ENCODE results near the gene ASIC4. TPM values are rescaled to one million over a fixed set of nuclear protein-coding genes. Genes with fewer than 3 reads are reported as not detected.

ASIC4 gene
- total RNA-seq, 1 experiment from 2014 or later, result 2.1 TPM

DNA sequence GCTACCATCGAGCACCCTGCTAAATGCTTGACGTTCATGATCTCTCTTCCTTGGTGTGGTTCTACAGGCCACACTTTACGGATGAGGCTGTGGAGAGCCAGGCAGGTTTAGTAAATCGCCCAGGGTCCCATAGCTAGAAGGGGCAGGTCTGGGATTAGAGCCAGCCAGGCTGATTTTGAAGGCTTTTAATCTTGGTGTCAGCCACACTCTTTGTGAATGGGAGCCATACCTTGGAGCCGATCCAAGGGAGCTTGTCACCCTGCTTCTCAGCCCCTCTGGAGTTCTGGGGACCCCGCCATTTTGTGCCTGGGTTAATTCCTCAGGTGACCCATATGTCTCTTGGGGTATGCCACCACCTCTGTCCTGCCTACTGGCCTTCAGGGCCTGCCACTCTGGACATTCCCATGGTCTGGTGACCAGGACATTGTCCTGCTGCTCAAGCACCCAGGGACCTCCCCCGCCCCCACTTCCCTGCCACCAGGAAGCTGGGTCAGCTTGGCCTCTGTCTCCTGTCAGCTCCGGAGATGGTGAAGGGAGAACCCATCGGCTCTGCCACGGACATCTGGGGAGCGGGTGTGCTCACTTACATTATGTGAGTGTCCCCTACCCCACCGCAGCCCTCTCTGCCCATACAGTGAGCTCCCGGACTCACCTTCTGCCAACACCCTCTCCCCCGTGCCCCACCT, 22.9 kb upstream of the ASIC4 start:
- H3K79me2 ChIP-seq (ENCODE audit: insufficient read depth, low read length), result no peaks in the 10 kb centered on the region
- ATAC-seq, result no peak
- no peaks in the 10 kb centered on the region for H3K9me2 ChIP-seq (ENCODE audit: insufficient read depth)
- H3K27ac ChIP-seq (ENCODE audit: low read depth, low read length), result no peak overlapping the region
- TF ChIP-seq, protein P1, sequence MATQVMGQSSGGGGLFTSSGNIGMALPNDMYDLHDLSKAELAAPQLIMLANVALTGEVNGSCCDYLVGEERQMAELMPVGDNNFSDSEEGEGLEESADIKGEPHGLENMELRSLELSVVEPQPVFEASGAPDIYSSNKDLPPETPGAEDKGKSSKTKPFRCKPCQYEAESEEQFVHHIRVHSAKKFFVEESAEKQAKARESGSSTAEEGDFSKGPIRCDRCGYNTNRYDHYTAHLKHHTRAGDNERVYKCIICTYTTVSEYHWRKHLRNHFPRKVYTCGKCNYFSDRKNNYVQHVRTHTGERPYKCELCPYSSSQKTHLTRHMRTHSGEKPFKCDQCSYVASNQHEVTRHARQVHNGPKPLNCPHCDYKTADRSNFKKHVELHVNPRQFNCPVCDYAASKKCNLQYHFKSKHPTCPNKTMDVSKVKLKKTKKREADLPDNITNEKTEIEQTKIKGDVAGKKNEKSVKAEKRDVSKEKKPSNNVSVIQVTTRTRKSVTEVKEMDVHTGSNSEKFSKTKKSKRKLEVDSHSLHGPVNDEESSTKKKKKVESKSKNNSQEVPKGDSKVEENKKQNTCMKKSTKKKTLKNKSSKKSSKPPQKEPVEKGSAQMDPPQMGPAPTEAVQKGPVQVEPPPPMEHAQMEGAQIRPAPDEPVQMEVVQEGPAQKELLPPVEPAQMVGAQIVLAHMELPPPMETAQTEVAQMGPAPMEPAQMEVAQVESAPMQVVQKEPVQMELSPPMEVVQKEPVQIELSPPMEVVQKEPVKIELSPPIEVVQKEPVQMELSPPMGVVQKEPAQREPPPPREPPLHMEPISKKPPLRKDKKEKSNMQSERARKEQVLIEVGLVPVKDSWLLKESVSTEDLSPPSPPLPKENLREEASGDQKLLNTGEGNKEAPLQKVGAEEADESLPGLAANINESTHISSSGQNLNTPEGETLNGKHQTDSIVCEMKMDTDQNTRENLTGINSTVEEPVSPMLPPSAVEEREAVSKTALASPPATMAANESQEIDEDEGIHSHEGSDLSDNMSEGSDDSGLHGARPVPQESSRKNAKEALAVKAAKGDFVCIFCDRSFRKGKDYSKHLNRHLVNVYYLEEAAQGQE (IDR thresholded peaks at IDR 0.05; ENCODE audit: low read depth), result no peak
- no peak for TF ChIP-seq ZBTB33 (IDR thresholded peaks at IDR 0.05; ENCODE audit: extremely low read depth, insufficient replicate concordance, low read length)
- intact Hi-C loops (cut with micrococcal nuclease), result no loop called here
- no peaks in the 10 kb centered on the region for H3K9me3 ChIP-seq (ENCODE audit: control insufficient read depth in 1 of 2, insufficient read depth in 1 of 2, low read depth in 1 of 2, low read length in 2 of 2)
- H4K20me1 ChIP-seq (ENCODE audit: insufficient read depth), result no peaks in the 10 kb centered on the region
- H3K4me2 ChIP-seq (ENCODE audit: low read length), result no peak overlapping the region
- no peak overlapping the region for H3K9ac ChIP-seq (ENCODE audit: low read length)
- no peak overlapping the region for H2AFZ ChIP-seq (ENCODE audit: low read depth, low read length, poor library complexity, severe bottlenecking)
- H3K36me3 ChIP-seq (ENCODE audit: control insufficient read depth in 1 of 2, insufficient read depth in 2 of 2, low read length in 2 of 2), result no peaks in the 10 kb centered on the region
- POLR2A ChIA-PET, result no interaction called here
- no peak overlapping the region for H3K4me3 ChIP-seq (replicated peaks in 1 of 2; ENCODE audit: low read depth in 1 of 2, low read length in 2 of 2)
- CTCF ChIA-PET, result interaction anchor here (1.7 kb wide), 1 partner anchor 29 kb away, joined by 5 read pairs; no protein-coding TSS in a partner anchor
- peaks cover 8 to 11% of the 10 kb centered on the region in 2 experiments for H3K4me1 ChIP-seq (ENCODE audit: control insufficient read depth in 1 of 2, insufficient read depth in 2 of 2, low read length in 2 of 2)
- DNase-seq (ENCODE audit: low read depth, low spot score), result no peak
- RAD21 ChIA-PET (ENCODE audit: low non-redundant PET in 1 of 2, low total read pairs in 2 of 2, uncharacterized antibody in 2 of 2, unreplicated experiment in 2 of 2), result interaction anchor here in 1 of 2 experiments (1.6 kb wide), 1 partner anchor 39 kb away, joined by 3 read pairs; no protein-coding TSS in a partner anchor
- no TSS peak for BruUV-seq (replicated peaks)
- no peaks in the 10 kb centered on the region for H3K27me3 ChIP-seq (ENCODE audit: insufficient read depth, low read length)
